Measurements from ENCODE around the gene PYDC1.

DNA sequence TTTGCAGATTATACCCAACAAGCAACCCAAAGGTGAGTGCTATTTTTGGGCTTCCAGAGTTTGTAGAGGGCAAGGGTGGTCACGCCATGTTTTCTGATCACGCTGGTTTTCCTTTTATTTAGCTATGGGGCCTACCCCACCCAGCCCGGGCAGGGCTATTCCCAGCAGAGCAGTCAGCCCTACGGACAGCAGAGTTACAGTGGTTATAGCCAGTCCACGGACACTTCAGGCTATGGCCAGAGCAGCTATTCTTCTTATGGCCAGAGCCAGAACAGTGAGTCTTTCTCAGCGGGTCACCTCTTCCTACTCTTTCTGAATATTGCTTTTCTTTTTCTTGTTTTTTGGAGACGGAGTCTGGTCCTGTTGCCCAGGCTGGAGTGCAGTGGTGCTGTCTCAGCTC lies 34.5 kb downstream of the PYDC1 start:
- TF ChIP-seq, protein P1, sequence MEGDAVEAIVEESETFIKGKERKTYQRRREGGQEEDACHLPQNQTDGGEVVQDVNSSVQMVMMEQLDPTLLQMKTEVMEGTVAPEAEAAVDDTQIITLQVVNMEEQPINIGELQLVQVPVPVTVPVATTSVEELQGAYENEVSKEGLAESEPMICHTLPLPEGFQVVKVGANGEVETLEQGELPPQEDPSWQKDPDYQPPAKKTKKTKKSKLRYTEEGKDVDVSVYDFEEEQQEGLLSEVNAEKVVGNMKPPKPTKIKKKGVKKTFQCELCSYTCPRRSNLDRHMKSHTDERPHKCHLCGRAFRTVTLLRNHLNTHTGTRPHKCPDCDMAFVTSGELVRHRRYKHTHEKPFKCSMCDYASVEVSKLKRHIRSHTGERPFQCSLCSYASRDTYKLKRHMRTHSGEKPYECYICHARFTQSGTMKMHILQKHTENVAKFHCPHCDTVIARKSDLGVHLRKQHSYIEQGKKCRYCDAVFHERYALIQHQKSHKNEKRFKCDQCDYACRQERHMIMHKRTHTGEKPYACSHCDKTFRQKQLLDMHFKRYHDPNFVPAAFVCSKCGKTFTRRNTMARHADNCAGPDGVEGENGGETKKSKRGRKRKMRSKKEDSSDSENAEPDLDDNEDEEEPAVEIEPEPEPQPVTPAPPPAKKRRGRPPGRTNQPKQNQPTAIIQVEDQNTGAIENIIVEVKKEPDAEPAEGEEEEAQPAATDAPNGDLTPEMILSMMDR (IDR thresholded peaks at IDR 0.05; ENCODE audit: low read depth, low read length), result no peak
- TF ChIP-seq, protein P2, sequence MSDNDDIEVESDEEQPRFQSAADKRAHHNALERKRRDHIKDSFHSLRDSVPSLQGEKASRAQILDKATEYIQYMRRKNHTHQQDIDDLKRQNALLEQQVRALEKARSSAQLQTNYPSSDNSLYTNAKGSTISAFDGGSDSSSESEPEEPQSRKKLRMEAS (IDR thresholded peaks at IDR 0.05; ENCODE audit: low read depth, low read length), result no peak
- TF ChIP-seq POLR2A (IDR thresholded peaks at IDR 0.05; ENCODE audit: extremely low read depth, insufficient read length), result no peak
- no peak for TF ChIP-seq MYC (IDR thresholded peaks at IDR 0.05; ENCODE audit: low read depth, low read length)

All from NB4 (cell line).